NCI-H2227 treated with DMSO at 0.1 percent for 48 hours (cell line): ENCODE results near the gene CLIP1.

Experiments used
- DNase-seq: peaks from one replicate; lab custom pipeline; 2025; lab: John Stamatoyannopoulos, UW

Gene CLIP1

DNA sequence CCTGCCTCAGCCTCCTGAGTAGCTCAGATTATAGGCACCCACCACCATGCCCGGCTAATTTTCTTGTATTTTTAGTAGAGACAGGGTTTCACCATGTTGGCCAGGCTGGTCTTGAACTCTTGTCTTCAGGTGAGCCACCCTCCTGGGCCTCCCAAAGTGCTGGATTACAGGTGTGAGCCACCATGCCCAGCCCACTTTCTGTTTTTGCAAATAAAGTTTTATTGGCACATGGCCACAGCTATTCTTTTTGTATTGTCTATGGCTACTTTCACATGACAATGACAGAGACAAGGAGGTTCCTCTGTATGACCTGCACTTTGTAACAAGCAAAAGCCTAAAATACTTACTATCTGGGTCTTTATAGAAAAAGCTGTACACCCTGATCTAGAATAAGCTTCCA lies 176.9 kb downstream of the CLIP1 start:
- no peak for DNase-seq

GRCh38 chr12:122244565-122245371 lies 177.7 kb downstream of the CLIP1 start:
- no peak for DNase-seq

DNA sequence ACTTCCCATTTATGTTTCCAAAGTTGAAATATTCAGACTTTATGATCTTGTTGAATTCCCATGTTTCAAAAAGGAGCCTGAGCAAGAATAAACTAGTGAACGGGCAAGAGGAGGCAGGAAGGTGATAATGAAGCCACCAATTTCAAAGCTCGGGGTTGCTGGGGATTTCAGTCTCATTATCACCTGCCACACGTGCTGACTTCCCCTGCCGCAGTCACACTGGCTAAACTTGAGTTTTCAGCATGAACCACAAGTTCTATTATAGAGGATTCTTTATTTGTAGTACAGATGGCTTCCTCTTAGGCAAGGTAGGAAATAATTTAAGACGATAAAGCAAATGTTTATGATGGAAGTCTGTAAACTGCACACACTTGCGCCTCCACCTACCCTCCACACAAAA lies 178.5 kb downstream of the CLIP1 start:
- no peak for DNase-seq

GRCh38 chr12:122238861-122239260 lies 183.6 kb downstream of the CLIP1 start:
- DNase-seq, result no peak

DNA sequence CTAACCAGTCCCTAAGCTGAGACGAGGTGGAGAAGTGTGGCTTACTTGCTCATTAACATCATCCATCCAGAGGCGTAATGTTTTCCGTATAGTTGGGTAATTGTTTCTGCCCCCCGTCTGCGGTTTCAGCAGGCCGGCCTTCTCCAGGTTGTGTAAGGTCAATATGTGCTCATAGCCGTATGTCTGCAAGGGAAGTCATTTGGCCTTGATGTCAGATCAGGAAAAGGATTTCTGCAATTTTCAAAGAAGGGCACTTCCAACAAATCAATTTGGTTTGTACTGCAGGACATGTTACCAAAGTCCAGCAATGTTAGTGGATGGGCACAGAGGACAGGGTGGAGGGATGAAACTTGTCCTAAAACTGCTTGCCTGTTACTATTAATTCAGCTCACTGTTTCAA lies 186.7 kb downstream of the CLIP1 start:
- DNase-seq, result no peak

GRCh38 chr12:122232691-122233090 lies 189.8 kb downstream of the CLIP1 start:
- DNase-seq, result no peak

DNA sequence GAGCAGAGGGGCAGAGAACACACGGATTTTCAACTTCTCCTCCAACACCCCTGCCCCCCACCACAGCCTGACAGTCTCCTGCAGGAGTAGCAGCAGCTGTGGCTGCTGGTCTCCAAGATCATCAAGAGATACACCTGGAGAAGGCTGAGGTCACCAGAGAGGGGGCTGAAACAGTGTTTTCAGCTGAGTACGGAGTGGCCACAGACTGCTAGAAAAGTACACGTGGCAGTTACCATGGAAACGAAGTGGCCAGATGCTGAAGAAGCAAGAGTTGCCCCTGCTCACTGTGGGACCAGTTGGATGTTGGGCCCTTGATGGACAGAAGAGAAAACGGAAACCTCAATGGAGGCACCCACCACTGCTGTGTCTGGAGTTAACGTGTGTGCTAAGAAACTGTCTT lies 191.7 kb downstream of the CLIP1 start:
- DNase-seq, result no peak

DNA sequence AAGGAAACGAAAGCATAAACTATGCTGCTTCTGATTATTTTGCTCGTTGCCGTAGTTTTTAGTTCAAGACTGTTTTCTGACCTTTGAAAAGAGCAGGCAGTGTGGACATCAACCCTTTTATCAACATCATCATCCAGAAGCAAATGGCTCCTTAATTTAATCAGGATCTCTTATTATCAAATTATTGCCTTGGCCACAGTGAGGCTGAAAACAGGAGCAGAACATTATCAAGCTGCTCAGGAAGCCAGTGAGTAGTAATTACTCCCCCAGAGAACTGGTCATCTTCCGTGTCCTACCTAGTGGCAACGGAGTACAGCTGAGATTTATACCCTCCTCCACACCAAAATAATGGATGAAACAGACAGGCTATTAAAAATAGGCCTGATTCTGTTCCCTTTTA lies 194.4 kb downstream of the CLIP1 start:
- DNase-seq, result peak; percentile 55

- peak; percentile 64 for DNase-seq
Measured at GRCh38 chr12:122227341-122227740, 195.1 kb downstream of the CLIP1 start.

DNA sequence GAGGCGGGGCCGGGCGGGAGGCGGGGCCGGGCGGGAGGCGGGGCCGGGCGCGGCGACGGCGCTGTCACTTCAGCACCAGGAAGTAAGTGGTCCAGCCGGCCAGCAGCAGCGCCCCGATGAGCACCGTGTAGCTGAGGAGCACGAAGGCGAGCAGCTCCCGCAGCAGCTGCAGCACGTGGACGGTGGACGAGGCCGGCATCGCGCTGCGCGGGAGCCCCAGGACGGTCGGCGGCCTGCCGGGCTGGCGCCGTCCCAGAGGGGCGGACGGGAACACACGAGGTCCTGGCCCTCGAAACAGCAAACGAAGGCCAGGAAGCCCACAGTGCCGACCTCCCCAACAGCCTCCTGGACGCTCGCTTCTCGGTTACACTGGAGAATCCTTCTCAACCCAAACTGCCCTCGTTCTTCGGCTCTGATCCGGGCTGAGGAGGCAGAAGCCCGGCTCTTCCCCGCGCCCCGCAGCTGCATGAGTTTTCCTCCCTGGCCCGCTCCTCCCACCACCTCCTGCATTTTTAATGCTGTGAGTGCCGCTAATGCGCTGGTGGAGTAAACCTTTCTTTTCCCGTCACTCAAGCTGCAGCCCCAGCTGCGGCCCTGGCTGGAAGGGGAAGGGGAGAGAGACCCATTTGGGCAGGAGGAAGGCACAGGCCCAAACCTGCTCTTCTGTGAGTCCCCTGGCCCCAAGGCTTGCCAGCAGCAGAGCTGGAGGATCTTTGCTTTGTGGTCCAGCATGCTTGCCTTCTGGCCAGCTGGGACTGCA lies 195.9 kb downstream of the CLIP1 start:
- DNase-seq, result peak; percentile 58

DNA sequence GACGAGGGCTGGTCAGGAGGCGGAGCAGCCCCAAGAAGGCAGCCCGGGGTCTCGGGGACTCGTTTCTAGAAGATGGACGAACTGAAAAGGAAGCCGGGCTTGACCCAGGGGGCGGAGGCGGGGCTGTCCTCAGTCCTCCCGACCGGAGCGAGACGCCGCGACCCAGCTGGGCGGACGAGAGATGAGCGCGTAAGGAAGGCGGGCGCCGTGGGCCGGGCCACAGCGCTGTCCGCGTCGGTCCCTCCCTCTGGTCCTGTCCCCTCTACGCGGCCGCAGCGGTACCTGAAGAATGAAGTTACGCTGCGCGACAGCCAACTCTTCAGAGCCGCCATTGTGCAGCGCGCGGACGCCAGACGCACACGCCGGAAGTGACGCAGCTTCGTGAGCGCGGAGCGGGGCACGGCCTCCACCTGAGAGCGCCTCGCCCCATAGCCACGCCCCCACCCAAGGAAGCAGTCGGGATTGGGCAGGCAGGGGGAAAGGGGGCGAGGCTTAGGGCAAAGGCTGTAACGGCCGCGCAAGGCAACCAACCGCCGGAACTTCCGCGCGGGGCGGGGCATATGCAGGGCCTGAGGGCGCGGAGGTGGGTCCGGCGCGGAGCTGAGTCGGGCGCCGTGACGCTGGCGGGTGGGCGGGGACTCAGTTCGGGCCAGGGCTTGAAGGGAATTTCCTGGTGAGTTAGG lies 196.6 kb downstream of the CLIP1 start, which contains the start of gene DIABLO:
Gene DIABLO (minus strand): TSS at position 370 of the 683 bp plus-strand sequence. CDS start 38 bp downstream, at position 332.
- DNase-seq, result peak; percentile 99
